ENCODE measurements around the gene PPFIA1. TPM values are rescaled to one million over a fixed set of nuclear protein-coding genes. Genes with fewer than 3 reads are reported as not detected.

Gene PPFIA1
- total RNA-seq, 1 experiment from 2014 or later: 75.1 TPM

- TF ChIP-seq, protein P1, sequence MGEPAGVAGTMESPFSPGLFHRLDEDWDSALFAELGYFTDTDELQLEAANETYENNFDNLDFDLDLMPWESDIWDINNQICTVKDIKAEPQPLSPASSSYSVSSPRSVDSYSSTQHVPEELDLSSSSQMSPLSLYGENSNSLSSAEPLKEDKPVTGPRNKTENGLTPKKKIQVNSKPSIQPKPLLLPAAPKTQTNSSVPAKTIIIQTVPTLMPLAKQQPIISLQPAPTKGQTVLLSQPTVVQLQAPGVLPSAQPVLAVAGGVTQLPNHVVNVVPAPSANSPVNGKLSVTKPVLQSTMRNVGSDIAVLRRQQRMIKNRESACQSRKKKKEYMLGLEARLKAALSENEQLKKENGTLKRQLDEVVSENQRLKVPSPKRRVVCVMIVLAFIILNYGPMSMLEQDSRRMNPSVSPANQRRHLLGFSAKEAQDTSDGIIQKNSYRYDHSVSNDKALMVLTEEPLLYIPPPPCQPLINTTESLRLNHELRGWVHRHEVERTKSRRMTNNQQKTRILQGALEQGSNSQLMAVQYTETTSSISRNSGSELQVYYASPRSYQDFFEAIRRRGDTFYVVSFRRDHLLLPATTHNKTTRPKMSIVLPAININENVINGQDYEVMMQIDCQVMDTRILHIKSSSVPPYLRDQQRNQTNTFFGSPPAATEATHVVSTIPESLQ (CRISPR knock-in tag; IDR thresholded peaks at IDR 0.05): no peak
- no peak for TF ChIP-seq AR (CRISPR knock-in tag; IDR thresholded peaks at IDR 0.05)
- TF ChIP-seq, protein P2, sequence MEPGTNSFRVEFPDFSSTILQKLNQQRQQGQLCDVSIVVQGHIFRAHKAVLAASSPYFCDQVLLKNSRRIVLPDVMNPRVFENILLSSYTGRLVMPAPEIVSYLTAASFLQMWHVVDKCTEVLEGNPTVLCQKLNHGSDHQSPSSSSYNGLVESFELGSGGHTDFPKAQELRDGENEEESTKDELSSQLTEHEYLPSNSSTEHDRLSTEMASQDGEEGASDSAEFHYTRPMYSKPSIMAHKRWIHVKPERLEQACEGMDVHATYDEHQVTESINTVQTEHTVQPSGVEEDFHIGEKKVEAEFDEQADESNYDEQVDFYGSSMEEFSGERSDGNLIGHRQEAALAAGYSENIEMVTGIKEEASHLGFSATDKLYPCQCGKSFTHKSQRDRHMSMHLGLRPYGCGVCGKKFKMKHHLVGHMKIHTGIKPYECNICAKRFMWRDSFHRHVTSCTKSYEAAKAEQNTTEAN (CRISPR knock-in tag; IDR thresholded peaks at IDR 0.05): no peak
- no peak for TF ChIP-seq CREM (CRISPR knock-in tag; IDR thresholded peaks at IDR 0.05)
These were observed 56.3 kb downstream of the PPFIA1 start (continued) for GRCh38 chr11:70326833-70327232.

DNA sequence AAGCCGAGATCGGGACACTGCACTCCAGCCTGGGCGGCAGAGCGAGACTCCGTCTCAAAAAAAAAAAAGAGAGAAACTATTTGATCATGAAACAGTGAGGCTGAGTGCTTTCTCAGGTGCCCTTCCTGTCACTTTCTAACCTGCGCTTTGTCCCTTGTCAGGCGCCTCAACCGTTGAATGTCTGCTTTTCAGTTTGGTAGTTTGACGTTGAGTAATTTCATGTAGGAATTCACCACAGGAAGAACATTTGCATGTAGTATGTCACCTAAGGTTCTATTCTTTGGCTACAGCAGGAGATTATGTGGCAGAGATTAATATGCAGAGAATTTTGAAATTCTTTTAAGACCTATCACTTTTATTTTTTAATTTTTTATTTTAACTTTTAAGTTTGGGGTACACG lies 57.2 kb downstream of the PPFIA1 start:
- Mint-ChIP-seq H3K27me3 (ENCODE audit: low read depth) (no peaks in the 10 kb centered on the region), H3K36me3 (peaks cover 75% of the 10 kb centered on the region), H3K4me3 (no peak overlapping the region), H3K4me1 (peaks cover 3% of the 10 kb centered on the region), H3K9me3 (no peaks in the 10 kb centered on the region), H3K27ac (no peak overlapping the region)
- ChIA-PET POLR2A (no interaction called here), CTCF (interaction anchor here (0.7 kb wide), 1 partner anchor 245 kb away, joined by 3 read pairs; no protein-coding TSS in a partner anchor)
- ATAC-seq (no peak), DNase-seq (ENCODE audit: low spot score) (no peak)
- TF ChIP-seq TEAD4 (CRISPR knock-in tag; IDR thresholded peaks at IDR 0.05) (no peak), CREM (CRISPR knock-in tag; IDR thresholded peaks at IDR 0.05) (no peak), IRF2 (CRISPR knock-in tag; IDR thresholded peaks at IDR 0.05; ENCODE audit: borderline replicate concordance, low read depth) (no peak), JAZF1 (CRISPR knock-in tag; IDR thresholded peaks at IDR 0.05) (no peak), ZNF532 (CRISPR knock-in tag; IDR thresholded peaks at IDR 0.05; ENCODE audit: borderline replicate concordance) (no peak), GABPB1 (CRISPR knock-in tag; IDR thresholded peaks at IDR 0.05) (no peak), ZNF671 (CRISPR knock-in tag; IDR thresholded peaks at IDR 0.05) (no peak), ARID4B (CRISPR knock-in tag; IDR thresholded peaks at IDR 0.05; ENCODE audit: borderline replicate concordance) (no peak), TP53 (CRISPR knock-in tag; IDR thresholded peaks at IDR 0.05) (no peak), ZBTB21 (CRISPR knock-in tag; IDR thresholded peaks at IDR 0.05; ENCODE audit: borderline replicate concordance) (no peak), TEAD1 (CRISPR knock-in tag; IDR thresholded peaks at IDR 0.05) (no peak), MYBL2 (CRISPR knock-in tag; IDR thresholded peaks at IDR 0.05) (no peak), NR1H2 (CRISPR knock-in tag; IDR thresholded peaks at IDR 0.05) (no peak), CTCF (IDR thresholded peaks at IDR 0.05) (no peak)

All from WTC11 (cell line).